ENCODE results near the gene DOCK10. TPM values are rescaled to one million over a fixed set of nuclear protein-coding genes. Genes with fewer than 3 reads are reported as not detected.

The DOCK10 gene
- total RNA-seq, 1 experiment from 2014 or later = 5.8 TPM

DNA sequence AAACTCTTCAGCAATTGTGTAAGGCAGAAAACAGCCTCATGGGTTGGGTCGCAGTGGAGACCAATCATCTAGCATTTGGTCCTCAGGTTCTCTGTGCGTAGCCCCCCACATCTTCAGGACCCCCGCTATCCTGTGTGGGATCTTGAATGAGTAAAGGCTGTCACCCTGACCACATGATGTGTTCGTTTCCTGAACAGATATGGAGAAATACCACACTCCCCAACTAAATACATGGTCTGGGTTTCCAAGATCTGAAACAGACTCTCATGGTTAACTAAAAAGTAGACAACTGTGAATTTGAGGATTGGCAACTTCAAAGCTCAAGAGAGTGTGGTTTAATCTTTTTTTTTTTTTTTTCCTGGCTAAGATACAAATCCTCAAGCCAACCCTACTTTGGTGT, 23.2 kb downstream of the DOCK10 start:
- POLR2A ChIA-PET = interaction anchor here (0.7 kb wide), 1 partner anchor 16 kb away, joined by 13 read pairs; no protein-coding TSS in a partner anchor

GRCh38 chr2:225017713-225018112, 24.6 kb downstream of the DOCK10 start:
- intact Hi-C loops (cut with micrococcal nuclease; ENCODE audit: unreplicated experiment) = no loop called here
- no peaks in the 10 kb centered on the region for H3K36me3 ChIP-seq (ENCODE audit: control insufficient read depth, insufficient read depth, low read length)
- POLR2A ChIA-PET = no interaction called here
- in situ Hi-C loops (cut with HindIII; ENCODE audit: low pct_unique_long_range_greater_than_20kb, low sequenced_read_pairs) = no loop called here
- H3K27me3 ChIP-seq (ENCODE audit: control insufficient read depth, insufficient read depth, low read length) = no peaks in the 10 kb centered on the region
- no peak overlapping the region for H3K27ac ChIP-seq (ENCODE audit: low read length)
- DNase-seq (ENCODE audit: low read depth, low spot score) (no peak), ATAC-seq (no peak)
- H3K9me3 ChIP-seq (ENCODE audit: control insufficient read depth, insufficient read depth, low read depth, low read length) = no peaks in the 10 kb centered on the region
- no peaks in the 10 kb centered on the region for H3K4me1 ChIP-seq (ENCODE audit: control insufficient read depth, insufficient read depth, low read length)
- no TSS peak for BruUV-seq (replicated peaks)
- CTCF ChIA-PET = interaction anchor here (0.7 kb wide), 1 partner anchor 25 kb away, joined by 3 read pairs; no protein-coding TSS in a partner anchor
- H3K4me3 ChIP-seq (ENCODE audit: low read depth in 2 of 2, low read length in 2 of 2) = no peak overlapping the region
- TF ChIP-seq, protein P1, sequence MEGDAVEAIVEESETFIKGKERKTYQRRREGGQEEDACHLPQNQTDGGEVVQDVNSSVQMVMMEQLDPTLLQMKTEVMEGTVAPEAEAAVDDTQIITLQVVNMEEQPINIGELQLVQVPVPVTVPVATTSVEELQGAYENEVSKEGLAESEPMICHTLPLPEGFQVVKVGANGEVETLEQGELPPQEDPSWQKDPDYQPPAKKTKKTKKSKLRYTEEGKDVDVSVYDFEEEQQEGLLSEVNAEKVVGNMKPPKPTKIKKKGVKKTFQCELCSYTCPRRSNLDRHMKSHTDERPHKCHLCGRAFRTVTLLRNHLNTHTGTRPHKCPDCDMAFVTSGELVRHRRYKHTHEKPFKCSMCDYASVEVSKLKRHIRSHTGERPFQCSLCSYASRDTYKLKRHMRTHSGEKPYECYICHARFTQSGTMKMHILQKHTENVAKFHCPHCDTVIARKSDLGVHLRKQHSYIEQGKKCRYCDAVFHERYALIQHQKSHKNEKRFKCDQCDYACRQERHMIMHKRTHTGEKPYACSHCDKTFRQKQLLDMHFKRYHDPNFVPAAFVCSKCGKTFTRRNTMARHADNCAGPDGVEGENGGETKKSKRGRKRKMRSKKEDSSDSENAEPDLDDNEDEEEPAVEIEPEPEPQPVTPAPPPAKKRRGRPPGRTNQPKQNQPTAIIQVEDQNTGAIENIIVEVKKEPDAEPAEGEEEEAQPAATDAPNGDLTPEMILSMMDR (IDR thresholded peaks at IDR 0.05) = no peak
- TF ChIP-seq SIN3A (IDR thresholded peaks at IDR 0.05; ENCODE audit: borderline replicate concordance, insufficient read depth, low read depth, low read length) (no peak), POLR2AphosphoS5 (IDR thresholded peaks at IDR 0.05; ENCODE audit: low read depth, low read length) (no peak), TCF7L2 (IDR thresholded peaks at IDR 0.05; ENCODE audit: low read depth, low read length) (no peak)
- TF ChIP-seq, protein P2, sequence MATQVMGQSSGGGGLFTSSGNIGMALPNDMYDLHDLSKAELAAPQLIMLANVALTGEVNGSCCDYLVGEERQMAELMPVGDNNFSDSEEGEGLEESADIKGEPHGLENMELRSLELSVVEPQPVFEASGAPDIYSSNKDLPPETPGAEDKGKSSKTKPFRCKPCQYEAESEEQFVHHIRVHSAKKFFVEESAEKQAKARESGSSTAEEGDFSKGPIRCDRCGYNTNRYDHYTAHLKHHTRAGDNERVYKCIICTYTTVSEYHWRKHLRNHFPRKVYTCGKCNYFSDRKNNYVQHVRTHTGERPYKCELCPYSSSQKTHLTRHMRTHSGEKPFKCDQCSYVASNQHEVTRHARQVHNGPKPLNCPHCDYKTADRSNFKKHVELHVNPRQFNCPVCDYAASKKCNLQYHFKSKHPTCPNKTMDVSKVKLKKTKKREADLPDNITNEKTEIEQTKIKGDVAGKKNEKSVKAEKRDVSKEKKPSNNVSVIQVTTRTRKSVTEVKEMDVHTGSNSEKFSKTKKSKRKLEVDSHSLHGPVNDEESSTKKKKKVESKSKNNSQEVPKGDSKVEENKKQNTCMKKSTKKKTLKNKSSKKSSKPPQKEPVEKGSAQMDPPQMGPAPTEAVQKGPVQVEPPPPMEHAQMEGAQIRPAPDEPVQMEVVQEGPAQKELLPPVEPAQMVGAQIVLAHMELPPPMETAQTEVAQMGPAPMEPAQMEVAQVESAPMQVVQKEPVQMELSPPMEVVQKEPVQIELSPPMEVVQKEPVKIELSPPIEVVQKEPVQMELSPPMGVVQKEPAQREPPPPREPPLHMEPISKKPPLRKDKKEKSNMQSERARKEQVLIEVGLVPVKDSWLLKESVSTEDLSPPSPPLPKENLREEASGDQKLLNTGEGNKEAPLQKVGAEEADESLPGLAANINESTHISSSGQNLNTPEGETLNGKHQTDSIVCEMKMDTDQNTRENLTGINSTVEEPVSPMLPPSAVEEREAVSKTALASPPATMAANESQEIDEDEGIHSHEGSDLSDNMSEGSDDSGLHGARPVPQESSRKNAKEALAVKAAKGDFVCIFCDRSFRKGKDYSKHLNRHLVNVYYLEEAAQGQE (IDR thresholded peaks at IDR 0.05; ENCODE audit: insufficient read depth in 1 of 2, low read depth in 2 of 2, low read length in 1 of 2) = no peak

More for the DNA sequence above, 23.2 kb downstream of the DOCK10 start:
- in situ Hi-C loops (cut with HindIII; ENCODE audit: low pct_unique_long_range_greater_than_20kb, low sequenced_read_pairs) (no loop called here), intact Hi-C loops (cut with micrococcal nuclease; ENCODE audit: unreplicated experiment) (no loop called here)
- DNase-seq (ENCODE audit: low read depth, low spot score) (no peak), ATAC-seq (no peak)
- H3K9me3 ChIP-seq (ENCODE audit: control insufficient read depth, insufficient read depth, low read depth, low read length) = no peaks in the 10 kb centered on the region
- no peaks in the 10 kb centered on the region for H3K36me3 ChIP-seq (ENCODE audit: control insufficient read depth, insufficient read depth, low read length)
- CTCF ChIA-PET = interaction anchor here (0.5 kb wide), 1 partner anchor 646 kb away, joined by 5 read pairs; no protein-coding TSS in a partner anchor
- no peak overlapping the region for H3K27ac ChIP-seq (ENCODE audit: low read length)
- no peaks in the 10 kb centered on the region for H3K4me1 ChIP-seq (ENCODE audit: control insufficient read depth, insufficient read depth, low read length)
- no peaks in the 10 kb centered on the region for H3K27me3 ChIP-seq (ENCODE audit: control insufficient read depth, insufficient read depth, low read length)
- no peak overlapping the region for H3K4me3 ChIP-seq (ENCODE audit: low read depth in 2 of 2, low read length in 2 of 2)
- no peak for TF ChIP-seq POLR2AphosphoS5 (IDR thresholded peaks at IDR 0.05; ENCODE audit: low read depth, low read length)
- TF ChIP-seq SIN3A (IDR thresholded peaks at IDR 0.05; ENCODE audit: borderline replicate concordance, insufficient read depth, low read depth, low read length) = no peak
- TF ChIP-seq TCF7L2 (IDR thresholded peaks at IDR 0.05; ENCODE audit: low read depth, low read length) = no peak
- TF ChIP-seq, protein P2 (IDR thresholded peaks at IDR 0.05; ENCODE audit: insufficient read depth in 1 of 2, low read depth in 2 of 2, low read length in 1 of 2) = no peak
- TF ChIP-seq, protein P1 (IDR thresholded peaks at IDR 0.05) = no peak
- BruUV-seq (replicated peaks) = no TSS peak

Measured in Panc1 (cell line).